Skeletal muscle tissue (tissue), 4 donors: ENCODE measurements around the gene CTDSP1. TPM values are rescaled to one million over a fixed set of nuclear protein-coding genes. Genes with fewer than 3 reads are reported as not detected.

Experiments used
- H3K27ac ChIP-seq: one replicate; pipeline ENCODE4 v1.7.0; 2013; ENCODE audit warnings: mild to moderate bottlenecking, low read depth, low read length, inconsistent platforms
- H3K27me3 ChIP-seq, 3 donors: one replicate each; pipeline ENCODE4 v1.7.0; 2013; ENCODE audit warnings: low read length in 3 of 3; ENCODE audit not compliant: control insufficient read depth in 3 of 3, insufficient read depth in 3 of 3
- H3K36me3 ChIP-seq, 3 donors: one replicate each; pipeline ENCODE4 v1.7.0; 2013; ENCODE audit warnings: low read length in 3 of 3; ENCODE audit not compliant: control insufficient read depth in 3 of 3, insufficient read depth in 3 of 3
- H3K4me1 ChIP-seq, 3 donors: one replicate each; pipeline ENCODE4 v1.7.0; 2013; ENCODE audit warnings: low read length in 3 of 3, mild to moderate bottlenecking in 3 of 3; ENCODE audit not compliant: control insufficient read depth in 3 of 3, insufficient read depth in 3 of 3
- H3K4me3 ChIP-seq, 3 donors: one replicate each; pipeline ENCODE4 v1.7.0; 2013; ENCODE audit warnings: low read length in 3 of 3
- H3K9ac ChIP-seq, 3 donors: one replicate each; pipeline ENCODE4 v1.7.0; 2013; ENCODE audit warnings: low read length in 3 of 3, mild to moderate bottlenecking in 3 of 3, moderate library complexity in 2 of 3, low read depth in 1 of 3
- H3K9me3 ChIP-seq, 3 donors: one replicate each; pipeline ENCODE4 v1.7.0; 2013; ENCODE audit warnings: low read length in 3 of 3; ENCODE audit not compliant: control insufficient read depth in 3 of 3
- total RNA-seq: library from RNA; depleted of rRNA; stranded (reverse); fragments of >200 nt; gene quantifications from one replicate; pipeline ENCODE4 v1.2.3, GENCODE V29; 2014
- donor health status: Osteomylitis.

The CTDSP1 gene
- total RNA-seq, 1 donor from 2014 or later: 44.4 TPM

- Histone ChIP-seq H3K9ac (no peak overlapping the region), H3K4me3 (no peak overlapping the region), H3K4me1 (no peaks in the 10 kb centered on the region), H3K27ac (no peak overlapping the region), H3K27me3 (no peaks in the 10 kb centered on the region), H3K36me3 (no peaks in the 10 kb centered on the region), H3K9me3 (no peaks in the 10 kb centered on the region)
Measured at GRCh38 chr2:218422403-218423086, 22.9 kb downstream of the CTDSP1 start.

GRCh38 chr2:218423584-218423983 is 23.9 kb downstream of the CTDSP1 start:
- Histone ChIP-seq H3K9me3 (no peaks in the 10 kb centered on the region), H3K36me3 (no peaks in the 10 kb centered on the region), H3K4me1 (no peaks in the 10 kb centered on the region), H3K27ac (no peak overlapping the region), H3K4me3 (no peak overlapping the region), H3K27me3 (no peaks in the 10 kb centered on the region), H3K9ac (no peak overlapping the region)

- Histone ChIP-seq H3K9me3 (no peaks in the 10 kb centered on the region), H3K27ac (no peak overlapping the region), H3K36me3 (no peaks in the 10 kb centered on the region), H3K27me3 (peaks cover 0 to 2% (median 0%) of the 10 kb centered on the region in 3 donors), H3K4me1 (no peaks in the 10 kb centered on the region), H3K9ac (no peak overlapping the region), H3K4me3 (no peak overlapping the region)
Measured at GRCh38 chr2:218425531-218425930, 25.9 kb downstream of the CTDSP1 start.

- no peaks in the 10 kb centered on the region for H3K9me3 ChIP-seq
- no peaks in the 10 kb centered on the region for H3K36me3 ChIP-seq
- no peaks in the 10 kb centered on the region for H3K4me1 ChIP-seq
- H3K27me3 ChIP-seq: peaks cover 0 to 6% (median 0%) of the 10 kb centered on the region in 3 donors
- no peak overlapping the region for H3K27ac ChIP-seq
- H3K4me3 ChIP-seq: no peak overlapping the region
- no peak overlapping the region for H3K9ac ChIP-seq
Measured at GRCh38 chr2:218427741-218428140, 28.1 kb downstream of the CTDSP1 start.

GRCh38 chr2:218428846-218429558 is 29.3 kb downstream of the CTDSP1 start:
- no peak overlapping the region for H3K27ac ChIP-seq
- H3K9me3 ChIP-seq: no peaks in the 10 kb centered on the region
- H3K27me3 ChIP-seq: peaks cover 0 to 6% (median 0%) of the 10 kb centered on the region in 3 donors
- H3K4me1 ChIP-seq: no peaks in the 10 kb centered on the region
- H3K36me3 ChIP-seq: no peaks in the 10 kb centered on the region
- H3K4me3 ChIP-seq: no peak overlapping the region
- H3K9ac ChIP-seq: no peak overlapping the region

GRCh38 chr2:218429911-218430692 is 30.4 kb downstream of the CTDSP1 start:
- no peak overlapping the region for H3K27ac ChIP-seq
- peaks cover 0 to 6% (median 0%) of the 10 kb centered on the region in 3 donors for H3K27me3 ChIP-seq
- H3K4me3 ChIP-seq: no peak overlapping the region
- H3K9ac ChIP-seq: no peak overlapping the region
- H3K9me3 ChIP-seq: no peaks in the 10 kb centered on the region
- no peaks in the 10 kb centered on the region for H3K4me1 ChIP-seq
- H3K36me3 ChIP-seq: no peaks in the 10 kb centered on the region

GRCh38 chr2:218430721-218431120 is 31.1 kb downstream of the CTDSP1 start:
- no peak overlapping the region for H3K27ac ChIP-seq

GRCh38 chr2:218431878-218432277 is 32.2 kb downstream of the CTDSP1 start:
- Histone ChIP-seq H3K4me3 (no peak overlapping the region), H3K27ac (no peak overlapping the region), H3K9me3 (no peaks in the 10 kb centered on the region), H3K4me1 (no peaks in the 10 kb centered on the region), H3K27me3 (peaks cover 0 to 6% (median 0%) of the 10 kb centered on the region in 3 donors), H3K9ac (no peak overlapping the region), H3K36me3 (no peaks in the 10 kb centered on the region)

More at GRCh38 chr2:218430721-218431120, 31.1 kb downstream of the CTDSP1 start:
- Histone ChIP-seq H3K9ac (no peak overlapping the region), H3K4me3 (no peak overlapping the region), H3K9me3 (no peaks in the 10 kb centered on the region), H3K36me3 (no peaks in the 10 kb centered on the region), H3K27me3 (peaks cover 0 to 6% (median 0%) of the 10 kb centered on the region in 3 donors), H3K4me1 (no peaks in the 10 kb centered on the region)

GRCh38 chr2:218432676-218433365 is 33.2 kb downstream of the CTDSP1 start:
- Histone ChIP-seq H3K27me3 (peaks cover 0 to 6% (median 0%) of the 10 kb centered on the region in 3 donors), H3K4me1 (no peaks in the 10 kb centered on the region), H3K9me3 (no peaks in the 10 kb centered on the region), H3K9ac (no peak overlapping the region), H3K27ac (no peak overlapping the region), H3K4me3 (no peak overlapping the region), H3K36me3 (no peaks in the 10 kb centered on the region)
